Prostate gland (tissue), 2 donors: ENCODE measurements around the gene BIN1.

Source experiments
- CTCF ChIP-seq, 4 experiments: fragments of 200-600 bp in 2 of 4; fragments of 450-650 bp in 2 of 4; sonication (generic) in 2 of 4; IDR thresholded peaks; 1 replicate in 3 of 4; 2 replicates in 1 of 4; pipeline ENCODE4 v1.5.1; 2016 to 2019; ENCODE audit warnings: antibody characterized with exemption in 4 of 4, mild to moderate bottlenecking in 2 of 4, moderate library complexity in 2 of 4
- POLR2A ChIP-seq: fragments of 450-650 bp; IDR thresholded peaks from one replicate; pipeline ENCODE4 v1.6.1; 2016; ENCODE audit warnings: antibody characterized with exemption, mild to moderate bottlenecking

DNA sequence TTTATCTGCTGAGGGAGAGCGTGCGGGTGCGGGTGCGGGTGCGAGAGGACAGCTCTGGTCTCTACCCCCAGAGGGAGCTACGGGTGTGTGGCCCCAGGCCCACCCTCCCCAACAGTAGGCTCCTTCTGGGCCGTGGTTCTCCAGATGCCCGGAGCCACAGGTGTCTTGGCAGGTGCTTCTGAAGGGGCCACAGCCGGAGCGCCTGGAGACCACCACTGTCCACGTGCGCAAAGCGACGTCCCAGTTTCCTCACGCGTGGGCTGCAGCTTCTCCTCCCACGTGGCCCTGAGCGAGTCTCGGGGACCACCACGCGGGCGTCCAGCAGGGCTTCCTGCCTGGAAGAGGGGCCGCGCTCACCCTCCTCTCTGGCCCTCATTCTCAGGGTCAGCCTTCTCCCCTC is 90.6 kb downstream of the BIN1 start:
- no peak for TF ChIP-seq POLR2A
- no peak for TF ChIP-seq CTCF (IDR thresholded peaks at IDR 0.05)
